NCI-H1048 (cell line): Measurements from ENCODE around the gene CFAP45.

Source experiments
- DNase-seq: peaks from one replicate; lab custom pipeline; 2025; lab: John Stamatoyannopoulos, UW

CFAP45 gene, protein sequence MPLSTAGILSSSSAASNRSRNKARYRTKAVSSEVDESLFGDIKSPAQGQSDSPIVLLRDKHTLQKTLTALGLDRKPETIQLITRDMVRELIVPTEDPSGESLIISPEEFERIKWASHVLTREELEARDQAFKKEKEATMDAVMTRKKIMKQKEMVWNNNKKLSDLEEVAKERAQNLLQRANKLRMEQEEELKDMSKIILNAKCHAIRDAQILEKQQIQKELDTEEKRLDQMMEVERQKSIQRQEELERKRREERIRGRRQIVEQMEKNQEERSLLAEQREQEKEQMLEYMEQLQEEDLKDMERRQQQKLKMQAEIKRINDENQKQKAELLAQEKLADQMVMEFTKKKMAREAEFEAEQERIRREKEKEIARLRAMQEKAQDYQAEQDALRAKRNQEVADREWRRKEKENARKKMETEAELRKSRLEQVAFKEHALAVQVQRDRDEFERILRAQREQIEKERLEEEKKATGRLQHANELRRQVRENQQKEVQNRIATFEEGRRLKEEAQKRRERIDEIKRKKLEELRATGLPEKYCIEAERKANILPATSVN

DNA sequence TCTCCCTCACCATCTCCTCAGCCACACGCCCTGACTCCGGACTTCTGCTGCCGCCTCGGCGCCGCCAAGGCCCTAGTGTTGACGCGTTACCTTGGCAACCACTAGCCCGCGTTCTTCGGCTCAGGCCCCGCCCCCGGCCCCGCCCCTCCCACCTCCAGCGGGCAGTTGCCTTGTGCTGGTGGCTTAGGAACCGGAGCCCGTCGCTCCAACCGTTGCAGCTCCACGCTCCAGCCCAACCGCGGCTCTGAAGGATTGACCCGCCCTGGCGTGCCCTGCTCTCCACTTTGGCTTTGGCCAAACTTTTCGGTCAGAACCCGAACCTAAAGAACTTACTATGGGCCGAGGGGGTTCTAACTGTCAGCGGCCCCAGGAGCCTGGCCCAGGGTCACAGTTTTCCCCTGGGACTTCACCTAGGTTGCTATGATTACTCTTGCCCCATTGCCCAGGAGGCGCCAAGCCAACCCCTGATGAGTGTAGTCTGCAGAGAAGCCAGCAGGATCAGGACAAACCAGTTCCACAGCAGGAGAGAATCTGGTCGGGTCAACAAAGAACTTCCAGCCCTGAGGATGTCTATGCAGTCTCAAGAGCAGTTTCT is at the start of gene CFAP45:
Gene CFAP45, minus strand, starts transcription at position 80 of the 595 bp plus-strand sequence. Its CDS starts 67 bp downstream, at position 13.
- peak; percentile 93 for DNase-seq

DNA sequence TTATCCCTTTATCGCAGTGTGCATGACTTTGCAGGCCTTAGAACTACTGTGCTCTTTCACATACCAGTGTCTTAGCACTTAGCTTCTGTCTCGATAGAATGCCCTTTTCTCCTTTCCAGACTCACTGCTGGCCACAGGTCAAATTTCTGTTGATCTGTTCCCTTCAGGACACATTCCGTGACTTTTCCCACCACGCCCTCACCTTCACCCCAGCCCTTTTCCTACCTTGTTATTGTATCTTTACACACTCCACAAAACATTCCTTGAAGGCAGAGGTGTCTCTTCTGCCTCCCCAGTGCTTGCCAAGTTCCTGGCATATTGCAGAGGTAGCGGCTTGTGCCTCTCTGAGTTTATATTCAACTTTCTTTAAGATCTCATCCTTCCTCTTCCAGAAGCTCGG is 49.2 kb upstream of the CFAP45 start:
- no peak for DNase-seq

DNA sequence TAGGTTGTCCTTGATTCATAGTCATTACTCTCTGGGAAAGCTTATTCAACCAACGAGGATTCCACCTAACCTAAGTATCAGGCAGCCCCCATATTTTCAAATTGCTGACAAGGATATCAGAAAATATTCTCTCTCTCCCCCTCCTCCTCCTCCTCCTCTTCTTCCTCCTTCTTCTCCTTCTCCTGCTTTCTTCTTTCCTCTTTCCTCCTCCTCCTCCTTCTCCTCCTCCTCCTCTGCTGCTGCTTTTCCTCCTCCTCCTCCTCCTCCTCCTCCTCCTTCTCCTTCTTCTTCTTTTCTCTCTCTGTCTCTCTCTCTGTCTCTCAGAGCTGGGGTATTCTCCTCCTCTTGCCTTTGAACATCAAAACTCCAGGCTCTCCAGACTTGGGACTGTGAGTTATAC is 48.0 kb upstream of the CFAP45 start:
- no peak for DNase-seq

DNA sequence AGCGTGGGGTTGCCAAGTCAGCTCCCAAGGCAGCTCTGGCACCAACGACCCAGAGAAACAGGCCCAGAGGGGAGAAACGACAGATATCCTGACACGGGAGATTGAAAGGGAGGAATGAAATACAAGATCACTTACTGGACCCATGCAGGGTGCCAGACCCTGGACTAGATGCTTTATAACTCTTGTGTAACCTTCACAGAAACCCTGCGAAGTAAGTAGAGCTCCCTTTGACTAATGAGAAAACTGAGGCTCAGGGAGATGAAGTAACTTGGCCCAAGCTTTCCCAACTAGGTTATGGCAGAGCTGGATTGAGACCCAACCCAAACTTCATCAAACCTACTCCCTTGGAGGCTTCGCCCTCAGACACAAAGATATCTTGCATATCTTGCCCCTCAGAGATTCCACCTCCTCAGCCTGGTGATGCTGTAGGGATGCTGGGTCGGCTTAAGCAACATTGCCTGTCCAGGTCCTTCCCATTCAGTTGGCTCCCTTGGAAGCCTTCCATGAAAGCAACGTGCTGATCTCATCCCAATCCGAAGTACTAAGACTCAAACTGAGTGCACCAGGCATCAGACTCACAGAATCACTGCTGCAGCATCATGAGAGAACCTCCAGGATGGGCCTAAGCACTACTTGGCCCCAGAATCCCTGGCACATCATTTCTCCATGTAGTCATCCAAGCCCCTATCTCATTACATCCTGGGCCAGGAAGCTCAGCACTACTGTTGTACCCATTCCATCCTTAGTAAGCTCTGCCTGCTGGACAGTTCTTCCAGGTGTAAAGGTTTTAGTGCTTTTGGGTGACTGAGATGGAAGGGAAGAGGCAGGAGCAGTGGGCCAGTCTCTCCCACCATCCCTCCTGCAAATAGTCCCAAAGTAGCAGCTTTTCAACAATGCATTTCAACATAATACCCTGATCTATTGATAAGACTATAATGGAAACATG is 46.5 kb upstream of the CFAP45 start:
- no peak for DNase-seq

DNA sequence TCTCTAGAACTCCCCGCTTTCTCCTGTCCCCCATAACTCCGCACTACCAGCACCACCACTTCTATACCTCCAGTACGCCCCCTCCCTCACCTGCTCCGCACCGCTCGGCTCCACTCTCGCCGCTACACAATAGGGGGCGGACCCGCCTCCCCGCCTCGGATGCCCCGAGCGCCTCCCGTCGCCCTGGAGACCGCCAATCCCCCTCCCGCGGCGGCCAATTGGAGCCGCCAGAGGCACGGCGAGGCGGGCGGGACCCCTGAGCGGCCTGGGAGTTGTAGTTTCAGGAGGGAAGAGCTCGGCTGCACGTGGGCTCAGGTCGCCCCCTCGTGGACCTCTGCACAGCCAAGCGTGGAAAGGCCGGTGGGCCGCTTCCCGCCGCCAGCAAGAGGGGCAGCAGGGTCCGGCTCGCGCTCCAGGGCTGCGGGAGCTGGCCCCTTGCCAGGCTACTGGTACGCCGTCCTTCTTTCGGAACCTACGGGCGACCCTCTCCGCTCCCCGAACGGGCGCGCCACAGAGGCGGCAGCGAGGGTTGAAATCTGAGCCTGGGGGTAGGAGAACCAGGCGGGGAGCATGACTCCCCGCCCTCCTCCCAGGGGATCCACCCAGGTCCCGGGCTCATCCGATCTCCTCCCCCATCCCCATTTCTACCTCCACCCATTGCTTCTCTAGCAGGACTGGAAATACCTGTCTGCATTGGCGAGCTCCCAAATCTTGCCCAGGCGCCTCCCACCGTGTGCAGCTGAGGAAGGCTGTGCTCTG is 45.7 kb upstream of the CFAP45 start, which contains the start of gene IGSF9:
Gene IGSF9, minus strand, starts transcription at position 131 of the 759 bp plus-strand sequence. CDS start 2,159 bp downstream, outside the sequence.
- DNase-seq = peak; percentile 96

DNA sequence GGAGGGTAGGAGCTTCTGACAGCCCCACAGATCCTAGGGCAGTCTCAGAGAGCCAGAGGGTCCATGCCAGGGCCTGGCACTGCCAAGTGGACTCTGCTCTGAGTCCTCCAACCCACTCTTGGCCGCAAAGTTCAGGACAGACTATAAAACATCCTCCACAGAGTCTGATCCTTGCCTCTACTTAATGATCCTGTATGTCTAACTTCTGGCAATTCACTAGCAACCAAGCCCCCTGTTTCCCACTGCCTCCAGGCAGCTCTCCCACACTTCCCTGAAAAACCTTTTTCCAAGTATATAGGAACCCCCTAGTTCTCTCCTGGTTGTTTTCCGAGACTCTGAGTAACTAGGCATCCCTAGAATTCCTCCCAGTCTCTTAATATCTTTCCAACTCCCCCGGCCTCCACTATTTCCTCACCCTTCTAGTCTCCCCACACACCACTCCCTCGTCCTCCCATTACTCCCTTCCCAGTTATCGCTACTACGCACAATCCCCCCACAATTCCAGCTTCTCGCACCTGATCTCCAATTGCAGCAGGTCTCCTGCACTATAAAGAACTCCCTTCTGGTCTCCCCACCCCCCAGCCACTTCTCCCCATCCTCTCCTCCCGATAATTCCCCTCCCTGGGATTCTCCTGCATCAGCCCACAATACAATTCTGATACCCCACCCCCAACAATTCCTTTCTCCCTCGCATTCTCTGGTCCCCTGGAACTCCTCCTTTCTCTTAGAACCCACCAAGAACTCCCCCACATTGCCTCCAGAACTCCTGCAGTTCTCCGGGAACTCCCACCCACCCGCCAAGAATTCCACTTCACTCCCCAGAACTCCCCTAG is 44.9 kb upstream of the CFAP45 start:
- no peak for DNase-seq

DNA sequence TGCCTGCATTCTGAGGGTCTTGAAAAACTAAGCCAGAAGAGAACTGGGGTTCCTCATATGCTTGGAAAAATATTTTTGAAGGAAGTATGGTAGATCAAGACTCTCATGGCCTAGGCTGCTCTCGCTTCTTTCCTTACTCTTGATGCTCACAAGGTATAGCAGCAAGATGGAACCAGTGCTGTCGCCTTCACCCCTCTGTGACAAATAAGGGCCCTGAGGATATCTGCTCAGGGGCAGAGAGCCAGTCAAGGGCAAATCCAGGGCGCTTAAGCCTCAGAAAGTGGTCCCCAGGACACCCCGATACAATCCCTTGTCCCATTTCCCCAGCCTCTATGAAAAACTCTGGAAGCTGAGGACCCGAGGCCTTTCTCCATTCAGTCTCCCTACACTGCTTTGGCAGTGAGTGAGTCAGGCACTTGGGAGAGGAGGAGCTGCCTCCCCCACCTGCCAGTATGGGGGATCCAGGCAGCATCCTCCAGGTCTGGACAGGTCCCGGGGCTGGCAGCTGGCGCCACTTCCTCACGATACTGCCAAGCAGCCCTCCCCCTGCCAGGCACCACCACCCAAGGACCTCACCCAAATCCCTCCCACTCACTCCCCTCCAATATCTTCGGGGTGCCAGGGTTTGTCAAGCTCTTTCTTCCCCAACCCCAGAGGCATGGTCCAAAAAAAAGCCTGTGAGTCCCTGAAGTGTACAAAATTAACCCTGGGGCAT is 44.1 kb upstream of the CFAP45 start:
- DNase-seq = no peak

DNA sequence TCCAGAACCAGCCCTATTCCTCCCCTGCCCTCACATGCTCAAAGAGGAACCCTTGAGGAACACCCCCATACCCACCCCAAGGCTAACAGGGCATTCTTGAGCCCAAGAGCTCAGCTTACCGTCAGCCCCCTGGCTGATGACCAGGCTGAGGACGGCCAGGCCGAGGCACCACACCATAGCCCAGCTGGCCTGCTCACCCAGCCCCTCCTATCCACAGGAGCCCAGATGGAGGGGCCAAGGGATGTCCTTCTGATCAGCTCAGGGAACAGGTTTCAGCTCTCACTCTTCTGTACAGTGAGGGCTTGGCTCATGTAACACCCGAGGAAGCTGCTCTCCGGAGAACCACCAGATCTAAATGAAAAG is 43.3 kb upstream of the CFAP45 start:
- DNase-seq = no peak

DNA sequence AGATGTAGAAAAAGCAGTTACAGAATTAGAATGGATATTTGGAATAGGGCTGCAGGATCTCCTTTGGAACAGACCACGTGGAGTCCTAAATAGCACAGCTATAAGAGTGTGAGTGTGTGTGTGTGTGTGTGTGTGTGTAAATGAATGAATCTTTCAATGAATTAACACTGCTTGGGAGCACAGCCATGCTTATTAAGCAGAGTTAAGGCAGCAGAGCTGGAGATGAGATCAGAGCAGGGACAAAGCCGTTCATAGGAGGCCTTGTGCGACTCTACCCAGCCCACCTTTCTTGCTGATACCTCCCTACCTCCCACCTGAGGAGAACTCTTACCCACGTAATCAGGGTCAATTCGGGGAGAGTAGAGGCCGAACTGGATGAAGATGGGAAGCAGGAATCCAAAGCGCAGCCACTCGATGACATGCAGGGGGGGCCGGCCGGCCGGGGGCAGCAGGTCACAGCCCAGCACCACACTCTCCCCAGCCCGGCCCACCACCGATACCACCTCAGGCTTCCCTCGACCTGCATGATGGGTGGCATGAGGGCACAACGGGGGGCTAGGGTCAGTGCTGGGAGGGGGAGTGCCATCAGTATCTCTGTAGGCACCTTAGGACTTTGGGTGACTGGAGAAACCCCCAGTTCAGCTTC is 42.8 kb upstream of the CFAP45 start:
- no peak for DNase-seq

DNA sequence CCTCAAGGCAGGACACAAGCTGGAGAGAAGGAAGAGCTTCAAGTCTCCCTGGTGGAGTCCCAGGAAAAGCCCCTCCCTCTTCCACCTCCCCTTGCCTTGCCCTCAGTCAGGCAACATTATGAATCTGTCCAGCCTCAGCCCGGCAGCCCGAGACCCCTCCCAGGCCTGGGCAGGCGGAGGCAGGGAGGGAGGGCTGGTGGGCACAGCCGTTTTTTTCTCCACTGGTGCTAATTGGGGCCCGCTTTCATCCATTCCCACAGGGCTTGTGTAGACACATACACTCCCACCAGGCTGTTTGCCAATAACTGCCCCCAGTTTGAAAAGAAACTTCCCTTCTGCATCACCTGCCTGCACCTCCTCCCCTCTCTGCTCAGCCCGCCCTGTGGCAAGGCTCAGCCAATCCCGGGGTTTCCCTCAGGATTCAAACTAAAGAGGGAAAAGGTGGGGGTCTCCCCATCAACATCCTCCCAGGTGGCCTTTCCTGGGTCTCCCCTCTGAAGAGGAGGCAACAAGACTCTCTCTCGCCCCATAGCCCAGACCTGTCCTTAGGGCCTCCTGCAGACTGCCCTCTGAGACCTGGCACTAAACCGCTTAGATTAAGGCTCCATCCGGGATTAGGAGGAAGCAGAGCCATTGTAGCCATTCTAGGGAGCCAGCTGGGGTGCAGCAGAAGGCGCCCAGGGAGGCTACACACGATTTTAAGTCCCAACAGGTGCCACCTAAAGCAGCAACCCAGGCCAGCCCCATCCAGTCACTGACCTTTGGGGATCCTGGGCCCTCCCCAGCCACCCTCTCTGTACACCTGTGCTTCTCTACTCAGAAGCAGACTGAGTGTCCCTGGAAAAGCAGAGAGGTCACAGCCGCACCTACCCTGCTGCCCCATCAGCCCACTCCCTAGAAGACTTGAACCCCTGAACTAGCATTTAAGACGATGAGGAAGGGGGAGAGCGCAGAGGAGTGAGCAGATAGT is 41.9 kb upstream of the CFAP45 start:
- no peak for DNase-seq

DNA sequence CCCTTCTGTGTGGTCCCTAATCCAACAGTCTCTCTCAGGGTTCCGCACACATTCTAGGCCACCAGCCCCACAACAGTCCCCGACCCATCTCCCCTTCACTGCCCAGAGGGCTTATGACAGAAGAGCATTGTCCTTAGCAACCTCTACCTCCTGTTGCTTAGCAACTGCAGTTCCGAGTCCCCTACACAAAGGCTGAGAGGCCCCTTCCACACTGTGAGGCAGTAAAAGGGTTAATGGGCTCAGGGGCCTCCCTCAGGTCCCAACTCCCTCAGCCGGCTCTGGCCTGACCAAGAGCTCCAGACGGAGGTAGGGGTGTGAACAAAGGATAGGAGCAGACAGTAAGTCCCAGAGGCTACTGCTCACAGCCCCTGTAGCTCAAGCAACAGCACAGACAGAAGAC is 41.2 kb upstream of the CFAP45 start:
- no peak for DNase-seq

DNA sequence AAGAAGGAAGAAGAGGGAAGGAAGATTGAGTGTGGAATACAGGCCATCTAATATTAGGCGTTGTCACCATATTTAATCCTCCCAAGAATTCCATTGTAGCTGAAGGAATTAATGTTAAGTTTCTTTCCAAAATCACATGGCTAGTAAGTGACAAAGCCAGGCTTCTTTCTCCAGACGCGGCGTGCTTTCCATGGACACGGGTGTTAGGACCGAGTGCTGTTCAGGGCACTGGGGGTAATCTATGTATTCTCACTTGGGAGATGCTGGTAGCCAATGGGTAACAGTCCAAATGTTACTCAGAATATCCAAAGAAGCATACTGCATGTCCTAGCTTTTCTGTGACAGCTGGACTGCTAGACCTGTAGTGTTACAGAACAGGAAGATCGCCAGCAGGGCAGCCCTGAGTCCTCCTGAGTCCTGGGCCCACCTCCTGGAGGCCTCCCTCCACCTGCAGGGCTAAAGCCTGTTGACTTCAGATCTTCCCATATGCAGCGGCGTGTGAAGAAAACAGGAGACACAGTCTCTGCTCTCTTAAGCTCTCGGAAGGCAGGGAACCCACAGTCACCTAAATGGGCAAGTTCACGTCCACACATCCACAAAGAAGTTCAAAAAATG is 40.1 kb upstream of the CFAP45 start:
- no peak for DNase-seq

DNA sequence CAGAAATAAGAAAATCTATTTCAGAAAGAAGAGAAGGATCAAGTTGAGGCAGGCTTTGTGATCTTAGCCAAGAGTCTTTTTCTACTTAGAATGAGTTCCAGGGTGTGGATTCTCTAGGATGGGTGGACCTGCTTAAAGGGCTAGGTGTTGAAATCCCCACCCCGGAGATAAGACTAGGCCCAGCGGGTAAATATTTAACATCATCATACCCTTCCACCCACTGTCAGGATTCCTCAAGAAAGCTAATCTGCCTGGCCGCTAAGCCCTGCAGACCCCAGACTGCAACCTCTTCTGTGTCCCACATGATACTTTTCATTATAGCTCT is 39.7 kb upstream of the CFAP45 start:
- DNase-seq = no peak

DNA sequence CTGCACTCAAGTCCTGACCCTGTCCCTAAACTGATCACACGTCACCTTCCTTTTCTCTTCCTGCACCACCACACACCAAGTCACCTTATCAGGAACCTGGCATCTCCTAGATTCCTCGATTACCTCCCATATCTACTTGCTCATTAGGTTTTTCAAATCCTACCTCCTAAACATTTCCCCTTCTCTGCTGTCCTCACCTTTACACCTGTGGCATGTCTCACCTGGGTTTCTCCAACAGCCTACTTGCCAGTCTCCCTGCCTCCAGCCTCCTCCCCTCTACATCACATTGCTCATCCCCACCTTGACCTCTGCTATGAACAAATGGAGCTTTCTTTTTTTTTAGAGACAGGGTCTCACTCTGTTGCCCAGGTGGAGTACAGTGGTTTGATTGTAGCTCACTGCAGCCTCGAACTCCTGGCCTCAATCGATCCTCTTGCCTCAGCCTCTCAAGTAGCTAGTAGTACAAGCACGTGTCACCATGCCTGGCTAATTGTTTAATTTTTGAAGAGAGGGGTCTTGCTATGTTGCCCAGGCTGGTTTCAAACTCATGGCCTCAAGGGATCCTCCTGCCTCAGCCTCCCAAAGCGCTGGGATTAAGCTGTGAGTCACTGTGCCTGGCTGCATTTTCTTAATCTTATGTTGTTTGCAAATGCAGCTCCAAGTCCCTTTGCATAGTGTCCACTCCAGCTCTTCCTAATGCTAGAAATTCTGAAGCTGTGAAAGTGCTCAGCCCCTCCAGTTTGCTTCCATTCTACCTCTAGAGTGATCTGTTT is 39.1 kb upstream of the CFAP45 start:
- no peak for DNase-seq

DNA sequence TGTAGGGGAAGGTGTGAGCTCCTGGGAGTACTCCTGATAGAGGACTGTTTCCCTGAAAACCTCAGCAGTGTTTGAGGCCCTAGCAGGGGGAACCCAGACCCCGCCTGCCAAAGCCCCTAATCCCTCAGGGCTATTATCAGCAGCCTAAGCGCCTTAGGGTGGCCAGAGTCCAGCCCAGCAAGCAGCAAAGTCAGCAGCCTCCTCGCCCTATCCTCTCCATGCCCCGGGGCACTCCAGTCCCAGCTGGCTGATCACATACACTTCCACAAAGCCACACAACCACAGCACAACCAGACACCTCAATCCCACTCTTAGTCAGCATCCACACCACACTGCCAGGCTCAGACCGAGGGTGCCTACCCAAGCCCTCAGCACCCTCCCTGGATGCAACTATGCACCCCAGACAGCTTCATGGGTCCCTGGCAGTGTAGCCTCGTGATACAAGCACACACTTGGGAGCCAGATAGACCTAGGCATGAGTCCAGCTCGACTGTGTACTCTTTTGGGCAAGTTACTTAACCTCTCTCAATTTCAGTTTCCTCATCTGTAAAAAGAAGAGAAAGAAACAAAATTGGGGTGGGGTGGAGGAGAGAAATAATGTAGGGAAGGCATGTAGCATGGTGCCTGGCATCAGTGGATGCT is 38.4 kb upstream of the CFAP45 start:
- DNase-seq = no peak

DNA sequence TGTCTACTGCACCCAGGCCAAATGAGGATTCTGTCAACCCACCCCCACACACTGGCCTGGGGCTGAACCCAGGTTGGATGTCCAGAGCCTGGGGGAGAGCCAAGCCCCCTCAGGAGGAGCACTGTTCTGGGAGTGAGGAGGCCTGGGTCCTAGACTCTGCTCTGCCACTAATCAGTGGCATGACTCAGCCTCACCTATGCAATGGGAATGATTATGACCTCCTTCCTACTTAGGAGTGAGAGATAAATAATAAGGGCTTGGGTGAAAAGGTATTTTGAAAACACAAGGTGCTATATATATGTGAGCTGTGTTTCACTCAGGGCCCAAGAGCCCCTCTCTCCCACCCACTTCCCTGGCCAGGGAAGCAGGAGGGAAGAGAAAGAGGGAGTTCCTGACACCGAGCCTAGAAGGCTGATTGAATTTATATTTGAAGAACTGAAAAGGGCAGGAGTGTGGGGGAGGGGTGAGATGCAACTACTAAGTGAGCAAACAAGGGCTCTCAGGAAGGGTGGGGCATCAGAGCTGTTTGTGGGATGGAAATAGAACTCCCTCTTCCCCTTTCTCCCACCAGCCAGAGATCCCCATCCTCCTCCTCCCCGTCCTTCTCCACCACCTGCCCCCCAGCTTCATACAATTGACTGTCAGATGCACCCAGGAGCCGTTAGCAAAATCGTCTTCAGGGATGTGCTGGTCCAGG is 37.2 kb upstream of the CFAP45 start:
- no peak for DNase-seq
